Activated CD8-positive, alpha-beta T cell treated with anti-CD3 and anti-CD28 coated beads for 36 hours (primary cell): Measurements from ENCODE around the gene ERBB4. TPM values are rescaled to one million over a fixed set of nuclear protein-coding genes. Genes with fewer than 3 reads are reported as not detected.
"Not testable (repeated sequence)": the region's sequence is repeated elsewhere in the genome, so short reads cannot be mapped to it uniquely, and the experiment has no call there.

Experiments used
- ATAC-seq: fragments of 200-7000 bp; cut with Tn5 transposase; one replicate; pipeline ENCODE4 v1.10.0; 2021; ENCODE audit warnings: mild to moderate bottlenecking, moderate library complexity
- CTCF ChIA-PET: fragments of 350-600 bp; sonication (Branson Sonifier 250); formaldehyde crosslinking; loops from one replicate; lab custom pipeline; 2021; ENCODE audit warnings: antibody characterized with exemption; lab: Charles Lee
- POLR2A ChIA-PET: fragments of 350-600 bp; sonication (Branson Sonifier 250); formaldehyde crosslinking; loops from one replicate; lab custom pipeline; 2021; ENCODE audit warnings: antibody characterized with exemption; lab: Charles Lee
- DNase-seq: peaks from one replicate; pipeline ENCODE4 v3.0.0-alpha.2; 2020
- H3K27ac Mint-ChIP-seq: one replicate; pipeline ENCODE4 v1.8.0; 2021; ENCODE audit warnings: mild to moderate bottlenecking, mixed read lengths
- H3K27me3 Mint-ChIP-seq: one replicate; pipeline ENCODE4 v1.8.0; 2021; ENCODE audit warnings: mixed read lengths
- H3K36me3 Mint-ChIP-seq: one replicate; pipeline ENCODE4 v1.8.0; 2021; ENCODE audit warnings: low read depth, mixed read lengths
- H3K4me1 Mint-ChIP-seq: one replicate; pipeline ENCODE4 v1.8.0; 2021; ENCODE audit warnings: low read depth, mixed read lengths
- H3K4me3 Mint-ChIP-seq: one replicate; pipeline ENCODE4 v1.8.0; 2021; ENCODE audit warnings: mild to moderate bottlenecking, moderate library complexity, mixed read lengths
- H3K9me3 Mint-ChIP-seq: one replicate; pipeline ENCODE4 v1.8.0; 2021; ENCODE audit warnings: mixed read lengths
- intact Hi-C: fragments of 100-400 bp; cut with micrococcal nuclease; formaldehyde crosslinking; loops from one replicate; pipeline ENCODE4 v1.10.0; 2022
- total RNA-seq, 2 experiments: library from RNA; stranded (reverse); gene quantifications; one replicate each; pipeline ENCODE4 v1.2.3, GENCODE V29; 2021
- TF ChIP-seq, protein P1 (sequence below): fragments of 200-600 bp; IDR thresholded peaks from one replicate; pipeline ENCODE4 v1.8.0; 2022; ENCODE audit warnings: antibody characterized with exemption, mild to moderate bottlenecking

Gene ERBB4
- total RNA-seq, 2 experiments from 2014 or later, result not detected

DNA sequence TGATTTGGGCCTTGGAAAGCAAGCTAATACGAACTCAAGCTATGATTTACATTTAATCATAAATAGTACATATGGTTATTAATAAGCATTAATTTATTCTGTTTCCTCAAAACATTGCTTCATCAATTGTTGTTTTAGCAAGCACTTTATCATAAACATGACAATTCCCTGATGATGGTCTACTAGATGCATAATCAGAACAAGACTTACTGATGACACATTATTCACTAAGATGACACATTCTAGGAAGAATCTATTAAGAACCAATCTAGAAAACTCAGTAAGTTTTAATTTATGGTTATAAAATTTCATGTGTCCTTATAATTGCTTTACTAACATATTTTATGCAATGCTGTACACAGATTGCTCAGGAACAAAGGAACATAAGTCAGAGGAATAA, 815.2 kb downstream of the ERBB4 start:
- intact Hi-C loops, result no loop called here
- CTCF ChIA-PET, result interaction anchor here (1.1 kb wide), 1 partner anchor 10 kb away, joined by 3 read pairs; no protein-coding TSS in a partner anchor
- no peak overlapping the region for H3K27ac Mint-ChIP-seq
- POLR2A ChIA-PET, result no interaction called here
- DNase-seq, result no peak
- H3K4me3 Mint-ChIP-seq, result no peak overlapping the region
- no peaks in the 10 kb centered on the region for H3K36me3 Mint-ChIP-seq
- TF ChIP-seq, protein P1, sequence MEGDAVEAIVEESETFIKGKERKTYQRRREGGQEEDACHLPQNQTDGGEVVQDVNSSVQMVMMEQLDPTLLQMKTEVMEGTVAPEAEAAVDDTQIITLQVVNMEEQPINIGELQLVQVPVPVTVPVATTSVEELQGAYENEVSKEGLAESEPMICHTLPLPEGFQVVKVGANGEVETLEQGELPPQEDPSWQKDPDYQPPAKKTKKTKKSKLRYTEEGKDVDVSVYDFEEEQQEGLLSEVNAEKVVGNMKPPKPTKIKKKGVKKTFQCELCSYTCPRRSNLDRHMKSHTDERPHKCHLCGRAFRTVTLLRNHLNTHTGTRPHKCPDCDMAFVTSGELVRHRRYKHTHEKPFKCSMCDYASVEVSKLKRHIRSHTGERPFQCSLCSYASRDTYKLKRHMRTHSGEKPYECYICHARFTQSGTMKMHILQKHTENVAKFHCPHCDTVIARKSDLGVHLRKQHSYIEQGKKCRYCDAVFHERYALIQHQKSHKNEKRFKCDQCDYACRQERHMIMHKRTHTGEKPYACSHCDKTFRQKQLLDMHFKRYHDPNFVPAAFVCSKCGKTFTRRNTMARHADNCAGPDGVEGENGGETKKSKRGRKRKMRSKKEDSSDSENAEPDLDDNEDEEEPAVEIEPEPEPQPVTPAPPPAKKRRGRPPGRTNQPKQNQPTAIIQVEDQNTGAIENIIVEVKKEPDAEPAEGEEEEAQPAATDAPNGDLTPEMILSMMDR, result no peak
- peaks cover 2% of the 10 kb centered on the region for H3K9me3 Mint-ChIP-seq
- no peaks in the 10 kb centered on the region for H3K27me3 Mint-ChIP-seq
- ATAC-seq, result no peak
- H3K4me1 Mint-ChIP-seq, result no peaks in the 10 kb centered on the region

DNA sequence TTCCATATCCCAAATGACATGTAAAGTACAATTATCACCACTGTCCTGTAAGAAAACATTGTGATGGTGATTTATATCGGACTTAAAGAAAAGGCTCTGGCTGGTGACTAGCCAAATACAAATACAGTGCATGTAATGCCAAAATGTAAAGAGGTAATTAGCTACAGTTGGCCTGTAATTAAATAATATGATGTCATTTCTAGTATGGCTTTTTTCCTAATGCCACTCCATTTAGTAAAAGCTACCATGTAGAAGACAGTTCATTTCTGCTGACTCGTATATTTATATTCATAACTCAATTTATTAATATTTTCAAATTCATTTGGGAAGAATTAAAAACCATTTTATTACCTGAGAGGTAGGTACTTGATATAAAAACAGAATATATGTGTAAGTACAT, 815.7 kb downstream of the ERBB4 start:
- Mint-ChIP-seq H3K27ac (no peak overlapping the region), H3K9me3 (peaks cover 2% of the 10 kb centered on the region), H3K27me3 (no peaks in the 10 kb centered on the region), H3K36me3 (no peaks in the 10 kb centered on the region), H3K4me1 (no peaks in the 10 kb centered on the region), H3K4me3 (no peak overlapping the region)
- ChIA-PET POLR2A (no interaction called here), CTCF (interaction anchor here (1.1 kb wide), 1 partner anchor 9 kb away, joined by 3 read pairs; no protein-coding TSS in a partner anchor)
- no peak for DNase-seq
- no peak for ATAC-seq
- TF ChIP-seq, protein P1, result no peak
- intact Hi-C loops, result no loop called here

DNA sequence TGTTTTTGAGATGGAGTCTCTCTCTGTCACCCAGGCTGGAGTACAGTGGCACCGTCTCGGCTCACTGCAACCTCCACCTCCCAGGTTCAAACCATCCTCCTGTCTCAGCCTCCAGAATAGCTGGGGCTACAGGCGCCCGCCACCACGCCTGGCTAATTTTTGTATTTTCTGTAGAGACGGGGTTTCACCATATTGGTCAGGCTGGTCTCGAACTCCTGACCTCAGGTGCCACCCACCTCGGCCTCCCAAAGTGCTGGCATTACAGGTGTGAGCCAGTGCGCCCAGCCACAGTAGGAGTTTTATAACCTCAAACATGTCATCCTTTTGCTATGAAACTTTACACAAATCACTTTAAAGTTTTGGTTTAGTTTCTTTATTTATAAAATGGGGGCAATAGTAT, 816.7 kb downstream of the ERBB4 start:
- DNase-seq, H3K27ac Mint-ChIP-seq, CTCF ChIA-PET, H3K4me3 Mint-ChIP-seq, H3K27me3 Mint-ChIP-seq, intact Hi-C loops, ATAC-seq, H3K9me3 Mint-ChIP-seq, H3K4me1 Mint-ChIP-seq, H3K36me3 Mint-ChIP-seq, POLR2A ChIA-PET: not testable (repeated sequence)

DNA sequence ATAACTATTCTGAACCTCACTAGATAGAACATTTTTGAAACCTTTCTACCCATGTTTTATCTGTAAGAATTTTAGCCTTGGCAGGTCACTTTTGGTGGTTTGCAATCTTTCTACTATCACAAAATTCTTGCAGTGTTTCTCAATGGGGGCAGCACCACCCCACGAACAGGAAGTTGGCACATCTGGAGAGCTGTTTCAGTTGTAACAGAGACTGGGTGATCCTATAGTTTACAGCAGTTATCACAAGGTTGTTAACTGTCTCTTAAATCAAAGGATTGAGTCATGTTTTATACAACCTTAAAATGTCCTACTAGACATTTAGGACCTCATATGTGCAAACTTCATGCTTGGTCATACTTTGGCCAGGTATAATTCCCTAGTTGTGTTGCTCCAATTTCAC, 829.2 kb downstream of the ERBB4 start:
- Mint-ChIP-seq H3K27me3 (no peaks in the 10 kb centered on the region), H3K27ac (no peak overlapping the region), H3K9me3 (peaks cover 2% of the 10 kb centered on the region), H3K4me1 (no peaks in the 10 kb centered on the region), H3K4me3 (no peak overlapping the region), H3K36me3 (no peaks in the 10 kb centered on the region)
- ChIA-PET POLR2A (no interaction called here), CTCF (no interaction called here)
- DNase-seq (no peak), ATAC-seq (no peak)
- intact Hi-C loops, result no loop called here
- TF ChIP-seq, protein P1, result no peak

DNA sequence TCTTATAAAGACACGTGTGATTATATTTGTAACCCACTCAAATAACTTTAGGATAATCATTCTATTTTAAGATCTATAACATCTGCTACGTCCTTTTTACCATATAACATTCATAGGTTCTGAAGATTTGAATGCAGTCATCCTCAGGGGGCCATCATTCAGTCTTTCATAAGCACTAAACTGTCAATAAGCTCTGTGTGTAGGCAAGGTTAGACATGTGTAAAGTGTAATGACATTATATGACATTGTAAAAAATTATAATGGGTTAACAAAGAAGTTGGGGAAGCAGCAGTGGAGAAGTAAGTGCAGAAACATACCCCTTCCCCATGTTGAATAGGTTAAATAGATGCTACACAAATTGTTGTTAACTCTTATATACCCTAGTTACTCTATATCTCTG, 845.9 kb downstream of the ERBB4 start:
- DNase-seq (no peak), ATAC-seq (no peak)
- ChIA-PET CTCF (no interaction called here), POLR2A (no interaction called here)
- intact Hi-C loops, result no loop called here
- no peaks in the 10 kb centered on the region for H3K4me1 Mint-ChIP-seq
- no peak overlapping the region for H3K27ac Mint-ChIP-seq
- TF ChIP-seq, protein P1, result no peak
- H3K36me3 Mint-ChIP-seq, result no peaks in the 10 kb centered on the region
- no peak overlapping the region for H3K4me3 Mint-ChIP-seq
- peaks cover 7% of the 10 kb centered on the region for H3K9me3 Mint-ChIP-seq
- H3K27me3 Mint-ChIP-seq, result no peaks in the 10 kb centered on the region

DNA sequence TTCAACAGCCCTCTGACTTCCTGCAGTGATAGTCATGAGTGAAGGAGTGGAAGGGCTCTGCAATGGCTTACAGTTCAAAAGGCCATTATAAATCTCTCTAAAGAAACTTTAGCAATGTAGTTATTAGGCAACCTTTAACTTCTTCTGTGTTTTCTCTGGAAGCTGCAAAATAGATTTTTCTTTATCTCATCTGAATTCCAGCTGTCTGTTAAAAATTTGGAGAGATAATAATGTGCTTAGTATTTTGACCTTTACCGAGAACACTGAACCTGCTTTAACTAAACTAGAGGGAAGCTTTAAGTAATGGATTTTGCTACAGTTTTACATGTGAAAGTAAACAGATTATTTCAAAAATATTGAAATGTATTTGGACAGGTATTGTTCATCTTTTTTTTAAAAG, 847.9 kb downstream of the ERBB4 start:
- Mint-ChIP-seq H3K27ac (no peak overlapping the region), H3K9me3 (peaks cover 10% of the 10 kb centered on the region), H3K4me1 (no peaks in the 10 kb centered on the region), H3K27me3 (no peaks in the 10 kb centered on the region), H3K4me3 (no peak overlapping the region), H3K36me3 (no peaks in the 10 kb centered on the region)
- CTCF ChIA-PET, result no interaction called here
- POLR2A ChIA-PET, result no interaction called here
- intact Hi-C loops, result no loop called here
- TF ChIP-seq, protein P1, result no peak
- ATAC-seq, result no peak
- no peak for DNase-seq
